Measurements from ENCODE around the gene CCDC142. TPM values are rescaled to one million over a fixed set of nuclear protein-coding genes. Genes with fewer than 3 reads are reported as not detected.

The CCDC142 gene
- polyA plus RNA-seq, 1 of the 3 experiments (the other 2 are of a cell fraction), result 8.7 TPM

GRCh38 chr2:74511104-74511989, 28.5 kb upstream of the CCDC142 start:
- Histone ChIP-seq H3K79me2 (ENCODE audit: insufficient read depth) (peaks cover 32% of the 10 kb centered on the region; the same call in 1 of the 2 replicates), H3F3A (replicated peaks; ENCODE audit: insufficient read depth) (peaks cover 25% of the 10 kb centered on the region), H3K4me3 (ENCODE audit: low read depth in 2 of 2, low read length in 1 of 2) (no peak overlapping the region), H3K9me2 (no peaks in the 10 kb centered on the region), H3K9me3 (no peaks in the 10 kb centered on the region), H3K27ac (ENCODE audit: low read depth in 2 of 2, low read length in 1 of 2) (peak overlapping the region in 1 of 2 experiments; percentile 3; a peak in 1 of 4 replicates), H3K4me1 (ENCODE audit: control insufficient read depth in 1 of 2, insufficient read depth in 2 of 2, low read depth in 1 of 2, low read length in 1 of 2) (peaks cover 17 to 30% of the 10 kb centered on the region in 2 experiments; a peak in 3 of 4 replicates), H3K9ac (no peak overlapping the region), H3K36me3 (replicated peaks in 1 of 2; ENCODE audit: control insufficient read depth in 1 of 2, insufficient read depth in 2 of 2, low read length in 1 of 2) (peaks cover 0 to 3% of the 10 kb centered on the region in 2 experiments), H3K27me3 (ENCODE audit: insufficient read depth) (no peaks in the 10 kb centered on the region), H3K4me2 (no peak overlapping the region), H2AFZ (ENCODE audit: low read depth) (no peak overlapping the region), H4K20me1 (ENCODE audit: insufficient read depth) (no peaks in the 10 kb centered on the region)
- CTCF ChIA-PET, result interaction anchor here (0.9 to 5.6 kb wide), 4 partner anchors 15 to 76 kb away, joined by 3 to 80 read pairs (median 22); partner anchors contain the start of genes AUP1, CCDC142, DQX1 and HTRA2
- POLR2A ChIA-PET, result interaction anchor here (0.7 to 1.7 kb wide), 4 partner anchors 11 to 230 kb away, joined by 5 to 9 read pairs (median 6); partner anchors contain the start of gene LBX2
- TF ChIP-seq USF2 (IDR thresholded peaks at IDR 0.05; ENCODE audit: borderline replicate concordance, low read depth, low read length) (no peak), TAF1 (IDR thresholded peaks at IDR 0.05; ENCODE audit: borderline replicate concordance, low read depth, low read length) (no peak), FOXJ3 (CRISPR knock-in tag; IDR thresholded peaks at IDR 0.05) (no peak), NRF1 (IDR thresholded peaks at IDR 0.05; ENCODE audit: low read depth, low read length) (no peak), ELF1 (IDR thresholded peaks at IDR 0.05) (no peak), FOXM1 (IDR thresholded peaks at IDR 0.05; ENCODE audit: low read depth) (no peak), RXRA (IDR thresholded peaks at IDR 0.05; ENCODE audit: borderline replicate concordance, low read depth) (no peak), CHD2 (IDR thresholded peaks at IDR 0.05; ENCODE audit: low read length, partially characterized antibody) (no peak), TCF12 (IDR thresholded peaks at IDR 0.05) (no peak), JUND (IDR thresholded peaks at IDR 0.05) (no peak), FOSL2 (IDR thresholded peaks at IDR 0.05; ENCODE audit: borderline replicate concordance, low read depth) (no peak), GABPA (IDR thresholded peaks at IDR 0.05; ENCODE audit: low read depth) (no peak), RAD21 (IDR thresholded peaks at IDR 0.05; ENCODE audit: low read length) (no peak), NFIC (IDR thresholded peaks at IDR 0.05; ENCODE audit: borderline replicate concordance) (no peak), RCOR1 (IDR thresholded peaks at IDR 0.05; ENCODE audit: low read length) (no peak), CTCF (IDR thresholded peaks at IDR 0.05) (no peak)
- TF ChIP-seq, protein P1, sequence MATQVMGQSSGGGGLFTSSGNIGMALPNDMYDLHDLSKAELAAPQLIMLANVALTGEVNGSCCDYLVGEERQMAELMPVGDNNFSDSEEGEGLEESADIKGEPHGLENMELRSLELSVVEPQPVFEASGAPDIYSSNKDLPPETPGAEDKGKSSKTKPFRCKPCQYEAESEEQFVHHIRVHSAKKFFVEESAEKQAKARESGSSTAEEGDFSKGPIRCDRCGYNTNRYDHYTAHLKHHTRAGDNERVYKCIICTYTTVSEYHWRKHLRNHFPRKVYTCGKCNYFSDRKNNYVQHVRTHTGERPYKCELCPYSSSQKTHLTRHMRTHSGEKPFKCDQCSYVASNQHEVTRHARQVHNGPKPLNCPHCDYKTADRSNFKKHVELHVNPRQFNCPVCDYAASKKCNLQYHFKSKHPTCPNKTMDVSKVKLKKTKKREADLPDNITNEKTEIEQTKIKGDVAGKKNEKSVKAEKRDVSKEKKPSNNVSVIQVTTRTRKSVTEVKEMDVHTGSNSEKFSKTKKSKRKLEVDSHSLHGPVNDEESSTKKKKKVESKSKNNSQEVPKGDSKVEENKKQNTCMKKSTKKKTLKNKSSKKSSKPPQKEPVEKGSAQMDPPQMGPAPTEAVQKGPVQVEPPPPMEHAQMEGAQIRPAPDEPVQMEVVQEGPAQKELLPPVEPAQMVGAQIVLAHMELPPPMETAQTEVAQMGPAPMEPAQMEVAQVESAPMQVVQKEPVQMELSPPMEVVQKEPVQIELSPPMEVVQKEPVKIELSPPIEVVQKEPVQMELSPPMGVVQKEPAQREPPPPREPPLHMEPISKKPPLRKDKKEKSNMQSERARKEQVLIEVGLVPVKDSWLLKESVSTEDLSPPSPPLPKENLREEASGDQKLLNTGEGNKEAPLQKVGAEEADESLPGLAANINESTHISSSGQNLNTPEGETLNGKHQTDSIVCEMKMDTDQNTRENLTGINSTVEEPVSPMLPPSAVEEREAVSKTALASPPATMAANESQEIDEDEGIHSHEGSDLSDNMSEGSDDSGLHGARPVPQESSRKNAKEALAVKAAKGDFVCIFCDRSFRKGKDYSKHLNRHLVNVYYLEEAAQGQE (IDR thresholded peaks at IDR 0.05; ENCODE audit: low read depth, low read length), result no peak
- TF ChIP-seq, protein P2, sequence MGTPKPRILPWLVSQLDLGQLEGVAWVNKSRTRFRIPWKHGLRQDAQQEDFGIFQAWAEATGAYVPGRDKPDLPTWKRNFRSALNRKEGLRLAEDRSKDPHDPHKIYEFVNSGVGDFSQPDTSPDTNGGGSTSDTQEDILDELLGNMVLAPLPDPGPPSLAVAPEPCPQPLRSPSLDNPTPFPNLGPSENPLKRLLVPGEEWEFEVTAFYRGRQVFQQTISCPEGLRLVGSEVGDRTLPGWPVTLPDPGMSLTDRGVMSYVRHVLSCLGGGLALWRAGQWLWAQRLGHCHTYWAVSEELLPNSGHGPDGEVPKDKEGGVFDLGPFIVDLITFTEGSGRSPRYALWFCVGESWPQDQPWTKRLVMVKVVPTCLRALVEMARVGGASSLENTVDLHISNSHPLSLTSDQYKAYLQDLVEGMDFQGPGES (IDR thresholded peaks at IDR 0.05; ENCODE audit: low read depth, low read length), result no peak
- TF ChIP-seq, protein P3, sequence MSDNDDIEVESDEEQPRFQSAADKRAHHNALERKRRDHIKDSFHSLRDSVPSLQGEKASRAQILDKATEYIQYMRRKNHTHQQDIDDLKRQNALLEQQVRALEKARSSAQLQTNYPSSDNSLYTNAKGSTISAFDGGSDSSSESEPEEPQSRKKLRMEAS (IDR thresholded peaks at IDR 0.05; ENCODE audit: low read depth), result no peak
- no peak for DNase-seq
- 67% methylated on average over 11 of the region's 11 CpGs for WGBS (ENCODE audit: low lambda C conversion rate)

All from SK-N-SH (cell line).